ENCODE measurements around the gene CCDC102A.

Gene CCDC102A

DNA sequence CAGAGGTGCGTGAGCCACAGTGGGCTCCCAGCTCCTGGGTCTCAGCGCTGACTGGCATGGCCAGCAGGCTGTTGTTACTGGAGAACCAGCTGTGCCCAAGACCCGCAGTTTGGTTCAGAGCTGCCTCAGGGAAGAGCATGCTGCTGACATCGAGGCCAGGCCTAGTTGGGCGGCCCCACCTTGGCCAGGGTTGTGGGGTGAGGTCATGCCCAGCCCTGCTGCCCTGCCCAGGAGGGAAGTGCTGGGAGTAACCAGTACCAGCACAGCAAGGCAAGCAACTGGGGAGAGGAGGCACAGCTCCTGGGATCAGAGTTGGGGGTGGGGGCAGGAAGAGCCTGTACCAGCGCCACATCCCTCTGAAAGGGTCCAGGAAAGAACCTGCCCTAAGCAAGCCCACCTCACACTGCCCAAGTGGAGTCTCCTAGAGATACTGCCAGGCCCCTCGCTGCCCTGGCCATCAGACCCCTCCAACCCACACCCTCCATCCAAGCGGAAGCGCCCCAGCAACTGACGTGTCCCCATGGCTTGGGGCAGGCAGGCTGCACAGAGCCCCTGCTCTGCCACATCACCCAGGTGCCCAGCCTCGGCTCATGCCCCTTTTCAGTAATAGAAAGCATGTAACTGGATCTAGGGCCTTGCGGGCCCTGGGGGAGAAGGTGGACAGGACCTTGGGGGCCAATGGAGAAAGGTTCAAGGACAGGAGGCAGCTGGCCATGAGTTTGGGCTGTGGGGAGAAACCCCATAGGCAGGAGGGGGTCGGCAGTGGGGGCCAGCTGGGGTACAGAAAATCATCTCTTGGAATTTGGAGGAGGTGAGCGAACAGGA lies 51.1 kb downstream of the CCDC102A start:
- DNase-seq (ENCODE audit: low read depth, low spot score) = no peak
- H3K4me3 ChIP-seq (ENCODE audit: low read length) = peak overlapping the region; percentile 56

DNA sequence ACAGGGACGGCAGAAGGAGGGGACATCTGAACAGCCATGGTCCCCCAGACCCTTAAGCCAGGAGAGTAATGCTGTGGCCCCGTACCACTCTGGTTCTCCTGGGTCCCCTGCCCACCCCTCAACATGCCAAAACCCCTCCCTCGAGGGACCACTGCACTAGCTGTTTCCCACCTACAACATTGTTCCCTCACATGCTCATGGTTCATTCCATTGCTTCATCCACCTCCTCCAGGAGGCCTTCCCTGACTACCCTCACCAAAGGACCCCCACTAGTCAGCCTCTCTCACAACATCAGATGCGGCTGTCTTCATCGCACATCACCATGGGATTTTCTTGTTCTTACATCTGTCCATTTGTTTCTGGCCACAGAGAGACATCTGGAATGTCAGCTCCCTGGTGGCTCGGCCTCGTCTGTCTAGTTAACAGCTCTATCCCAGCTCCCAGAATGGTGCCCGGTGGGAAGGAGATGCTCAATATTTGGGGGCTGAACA lies 51.8 kb downstream of the CCDC102A start:
- no peak for DNase-seq (ENCODE audit: low read depth, low spot score)
- no peak overlapping the region for H3K4me3 ChIP-seq (ENCODE audit: low read length)

DNA sequence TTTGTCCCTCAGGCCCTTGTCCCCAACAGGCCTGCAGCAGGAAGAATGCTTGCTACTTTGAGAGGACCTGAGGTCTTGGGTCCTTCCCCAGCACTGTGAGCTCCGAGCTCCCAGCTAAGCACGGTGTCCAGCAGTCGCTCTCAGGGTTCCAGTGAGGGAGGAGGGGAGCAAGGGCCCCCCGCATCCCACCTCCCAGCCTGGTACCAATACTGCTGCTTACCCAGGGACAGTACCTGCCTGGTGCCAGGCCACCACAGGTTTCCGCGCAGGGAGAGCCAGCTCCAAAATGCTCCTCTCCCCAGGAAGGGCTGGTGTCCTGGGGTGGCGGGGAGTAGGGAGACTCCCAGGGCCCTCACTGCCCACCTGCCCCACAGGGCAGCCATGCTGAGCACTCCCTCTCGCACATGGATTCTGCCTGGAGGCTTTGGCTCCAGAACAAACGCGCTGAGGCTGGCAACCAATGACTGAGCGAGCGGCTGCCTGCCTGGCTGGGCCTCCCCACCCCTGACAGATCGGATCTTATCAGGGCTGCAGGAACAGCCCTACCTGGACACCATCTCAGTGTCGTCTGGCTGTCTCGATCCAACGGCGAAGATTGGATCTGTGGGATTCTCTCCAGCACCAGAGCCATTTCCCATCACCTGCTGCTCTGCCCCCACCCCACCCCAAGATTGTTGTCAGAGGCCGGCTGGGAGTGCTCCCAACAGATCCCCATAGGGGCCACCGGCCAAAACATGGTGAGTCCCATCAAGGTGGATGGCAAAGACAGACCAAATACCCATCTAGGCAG lies 52.5 kb downstream of the CCDC102A start:
- no peak overlapping the region for H3K4me3 ChIP-seq (ENCODE audit: low read length)
- DNase-seq (ENCODE audit: low read depth, low spot score) = no peak

DNA sequence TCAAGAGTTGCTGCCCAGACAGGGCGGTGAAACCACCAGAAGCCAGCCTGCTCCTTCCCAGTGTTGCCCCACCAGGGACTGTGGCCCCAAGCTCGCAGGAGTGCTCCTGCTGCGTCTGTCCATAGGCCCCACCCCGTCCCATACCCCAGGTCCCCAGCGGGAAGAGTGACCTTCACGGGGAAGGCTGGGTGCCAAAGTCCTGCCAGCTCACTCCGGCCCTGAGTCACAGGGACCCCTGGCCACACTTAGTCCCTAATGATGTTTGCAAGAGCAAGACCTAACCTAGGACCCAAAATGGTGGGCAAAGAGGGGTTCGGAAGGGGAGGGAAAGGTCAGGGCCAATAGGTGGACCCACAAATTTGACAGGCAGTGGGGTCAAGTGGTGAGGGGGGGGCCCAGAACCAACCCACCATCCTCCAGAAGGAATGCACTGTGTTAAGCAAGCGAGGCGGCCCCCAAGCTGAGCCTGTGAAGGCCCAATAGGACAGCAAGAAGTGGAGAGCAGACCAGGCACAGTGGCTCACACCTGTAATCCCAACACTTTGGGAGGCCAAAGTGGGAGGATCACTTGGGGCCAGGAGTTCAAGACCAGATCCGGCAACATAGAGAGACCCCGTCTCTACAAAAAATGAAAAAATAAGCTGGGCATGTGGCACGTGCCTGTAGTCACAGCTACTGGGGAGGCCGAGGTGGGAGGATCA lies 53.4 kb downstream of the CCDC102A start:
- DNase-seq (ENCODE audit: low read depth, low spot score) = no peak
- H3K4me3 ChIP-seq (ENCODE audit: low read length) = no peak overlapping the region

DNA sequence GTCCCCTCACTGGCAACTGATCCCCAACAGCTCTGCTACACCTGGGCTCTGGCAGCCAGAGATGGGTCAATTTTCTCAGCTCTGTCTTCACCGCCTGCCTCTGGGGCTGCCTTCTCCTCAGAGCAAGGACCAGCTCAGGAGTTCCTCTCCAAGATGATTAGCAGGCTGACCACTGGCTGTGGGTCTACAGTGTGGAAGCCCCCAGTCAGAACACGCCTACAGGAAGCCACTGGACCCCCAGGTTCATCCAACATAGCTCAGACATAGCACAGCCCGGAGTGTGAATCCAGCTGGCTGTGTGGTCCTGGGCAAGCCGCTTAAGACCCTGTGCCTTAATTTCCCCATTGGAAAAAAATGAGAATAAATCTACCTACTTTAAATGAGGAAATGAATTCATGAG lies 55.0 kb downstream of the CCDC102A start:
- no peak for DNase-seq (ENCODE audit: low read depth, low spot score)
- no peak overlapping the region for H3K4me3 ChIP-seq (ENCODE audit: low read length)

DNA sequence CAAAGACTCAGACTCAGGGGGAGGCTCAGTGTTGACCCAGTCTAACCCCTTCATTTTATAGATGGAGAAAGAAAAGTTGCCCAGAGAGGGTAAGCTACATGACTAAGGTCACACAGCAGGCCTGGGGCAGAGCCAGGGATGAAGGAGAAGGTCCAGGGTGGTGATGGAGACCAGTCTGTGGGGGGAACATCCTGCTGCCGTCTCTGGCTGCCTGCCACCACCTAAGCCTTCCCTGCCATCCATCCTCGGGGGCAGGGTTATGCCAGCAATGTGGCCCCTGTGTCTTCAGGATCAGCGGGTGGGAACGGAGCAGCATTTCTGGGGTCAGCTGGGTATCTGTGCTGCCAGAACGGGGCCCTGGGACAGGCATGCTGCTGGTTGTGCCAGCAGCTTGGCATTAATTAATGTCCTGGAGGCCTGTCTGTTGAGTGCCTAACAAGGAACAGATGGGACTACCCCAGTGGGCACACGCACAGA lies 55.6 kb downstream of the CCDC102A start:
- no peak overlapping the region for H3K4me3 ChIP-seq (ENCODE audit: low read length)

DNA sequence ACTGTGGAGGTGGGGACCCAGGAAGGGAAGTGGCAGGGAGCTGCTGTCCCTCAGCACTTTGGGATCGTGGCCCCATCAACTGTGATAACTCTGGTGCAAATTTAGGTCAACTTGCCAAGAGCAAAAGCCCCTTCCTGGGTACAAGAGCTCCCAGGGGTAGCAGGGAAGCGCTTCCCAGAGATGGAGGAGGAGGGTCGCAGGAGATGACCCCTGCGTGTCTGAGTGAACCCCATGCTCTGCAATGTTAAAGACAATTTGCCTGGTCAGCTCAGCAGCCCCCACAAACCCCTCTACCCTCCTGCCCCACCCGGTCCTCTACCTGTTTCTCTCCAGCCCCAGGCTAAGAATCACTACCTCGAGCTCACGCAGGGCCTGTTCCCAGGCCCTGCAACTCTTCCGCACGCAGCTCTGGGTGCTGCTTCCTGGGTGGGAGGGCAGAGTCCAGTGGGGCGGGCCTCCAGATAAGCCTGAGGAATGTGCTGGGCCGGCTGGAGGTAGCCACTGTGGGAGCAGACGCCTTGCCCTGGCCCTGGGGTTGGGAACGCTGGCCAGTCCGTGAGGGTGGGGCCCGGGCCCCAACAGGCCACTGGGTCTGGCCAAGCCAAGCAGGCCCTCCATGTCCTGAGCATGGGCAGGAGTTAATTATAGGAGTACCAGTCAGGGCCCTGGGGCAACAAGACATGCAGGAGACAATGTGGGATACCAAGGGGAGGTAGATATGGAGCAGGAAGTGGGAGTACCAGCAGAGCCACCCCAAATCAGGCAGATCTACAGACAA lies 56.2 kb downstream of the CCDC102A start:
- DNase-seq (ENCODE audit: low read depth, low spot score) = no peak
- H3K4me3 ChIP-seq (ENCODE audit: low read length) = no peak overlapping the region

More for the DNA sequence above, 55.6 kb downstream of the CCDC102A start:
- DNase-seq (ENCODE audit: low read depth, low spot score) = no peak

DNA sequence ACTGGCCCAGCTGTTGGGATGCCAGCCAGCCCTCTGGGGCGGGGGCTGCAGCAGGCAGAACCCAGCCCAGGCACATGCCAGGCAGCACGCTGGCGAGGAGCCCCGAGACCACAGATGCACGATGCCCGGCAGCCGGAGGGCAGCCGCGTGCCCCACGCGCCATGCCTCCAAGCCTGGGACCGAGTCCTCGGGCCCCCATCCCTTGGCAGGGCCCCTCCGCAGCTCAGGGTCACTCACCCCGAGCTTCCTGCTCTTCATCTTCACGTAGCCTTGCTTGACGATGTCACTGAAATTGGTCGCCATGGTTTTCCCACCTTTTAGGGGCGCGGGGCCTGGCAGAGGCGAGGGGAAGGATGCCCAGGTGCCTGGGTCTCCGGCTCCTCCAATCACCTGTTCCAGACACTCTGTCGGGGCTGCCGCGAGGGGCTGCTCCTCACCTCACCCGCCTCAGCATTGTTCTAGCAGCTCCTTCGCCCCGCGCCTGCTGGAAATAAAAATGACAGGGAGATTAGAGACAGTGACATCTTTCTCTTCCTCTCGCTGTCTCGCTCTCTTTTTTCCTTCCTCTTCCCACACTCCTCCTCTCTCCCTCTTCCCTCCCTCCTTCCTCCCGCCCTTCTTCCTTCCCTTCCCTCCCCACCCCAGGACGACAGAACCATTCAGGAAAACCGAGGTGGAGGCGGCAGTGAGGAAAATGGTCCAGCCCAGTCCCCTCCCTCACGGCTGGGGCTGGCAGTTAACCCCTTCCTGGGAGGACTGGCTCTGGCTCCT lies 57.0 kb downstream of the CCDC102A start:
- no peak overlapping the region for H3K4me3 ChIP-seq (ENCODE audit: low read length)
- DNase-seq (ENCODE audit: low read depth, low spot score) = no peak

DNA sequence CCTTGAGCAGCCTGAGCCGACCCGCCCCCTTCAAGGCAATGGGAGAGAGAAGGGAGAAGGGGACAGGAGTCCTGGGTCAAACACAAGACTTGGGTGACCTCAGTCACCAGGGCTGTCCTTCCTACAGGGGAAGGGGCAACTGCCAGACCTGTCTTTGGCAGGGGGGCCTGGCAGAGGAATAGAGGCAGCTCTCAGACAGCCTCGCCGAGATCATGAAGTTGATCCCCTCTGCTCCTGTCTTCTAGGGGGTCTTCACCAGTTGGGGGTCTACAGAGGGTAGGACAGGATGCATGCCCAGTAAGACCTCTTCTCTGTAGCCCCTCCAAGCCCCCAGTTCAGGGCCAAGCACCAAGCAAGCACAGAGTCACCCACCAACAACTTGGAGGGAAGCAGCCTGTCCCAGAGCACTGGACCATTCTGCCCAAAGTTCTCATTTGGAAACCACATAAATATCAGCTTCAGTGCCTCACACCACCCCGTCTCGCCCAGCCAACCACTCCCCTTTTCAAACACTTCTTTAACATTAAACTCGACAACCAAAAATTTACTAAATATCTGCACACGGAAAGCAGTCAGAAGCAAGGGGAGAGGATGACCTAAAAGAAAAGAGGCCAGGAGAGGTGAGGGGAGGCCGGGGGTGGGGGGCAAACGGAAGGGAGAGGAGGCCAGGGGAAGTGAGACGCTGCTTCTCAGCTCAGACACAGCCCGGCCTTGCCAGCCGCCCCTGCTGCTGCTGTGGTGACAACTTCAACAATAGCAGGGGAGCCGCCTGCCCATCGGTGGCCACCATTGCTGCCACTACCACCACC lies 57.8 kb downstream of the CCDC102A start:
- no peak overlapping the region for H3K4me3 ChIP-seq (ENCODE audit: low read length)
- no peak for DNase-seq (ENCODE audit: low read depth, low spot score)

DNA sequence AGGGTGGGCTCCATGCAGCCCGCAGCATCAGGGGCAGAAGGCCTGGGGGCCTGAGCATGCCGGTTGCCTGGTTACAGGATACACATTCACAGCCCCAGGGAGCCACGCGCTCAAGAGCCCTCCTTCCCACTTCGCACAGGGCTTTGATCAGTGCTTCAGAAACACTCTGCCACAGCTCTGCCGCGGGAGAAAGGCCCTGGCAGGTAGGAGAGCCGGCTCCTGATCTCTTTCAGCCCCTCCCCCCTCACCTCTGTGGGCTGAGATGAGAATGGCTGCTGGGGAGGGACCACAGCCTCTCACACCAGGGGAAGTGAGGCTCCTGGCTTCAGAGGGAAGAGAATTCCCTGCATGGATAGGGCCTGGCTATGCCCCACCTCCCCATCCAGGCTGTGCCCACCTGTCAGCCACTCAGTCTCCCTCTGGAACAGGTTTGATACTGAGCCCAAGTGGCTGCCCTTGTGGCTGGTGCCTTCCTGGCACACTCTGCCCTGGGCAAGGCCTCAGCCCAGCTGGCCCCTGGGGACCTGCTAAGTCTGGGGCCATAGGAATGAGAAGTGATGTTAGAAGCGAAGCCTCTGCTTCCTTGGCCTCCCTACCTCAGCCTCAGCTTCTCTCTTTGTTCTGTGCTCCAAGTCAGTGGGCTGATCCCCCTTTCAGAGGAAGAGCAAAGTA lies 58.7 kb downstream of the CCDC102A start:
- no peak overlapping the region for H3K4me3 ChIP-seq (ENCODE audit: low read length)
- DNase-seq (ENCODE audit: low read depth, low spot score) = no peak

DNA sequence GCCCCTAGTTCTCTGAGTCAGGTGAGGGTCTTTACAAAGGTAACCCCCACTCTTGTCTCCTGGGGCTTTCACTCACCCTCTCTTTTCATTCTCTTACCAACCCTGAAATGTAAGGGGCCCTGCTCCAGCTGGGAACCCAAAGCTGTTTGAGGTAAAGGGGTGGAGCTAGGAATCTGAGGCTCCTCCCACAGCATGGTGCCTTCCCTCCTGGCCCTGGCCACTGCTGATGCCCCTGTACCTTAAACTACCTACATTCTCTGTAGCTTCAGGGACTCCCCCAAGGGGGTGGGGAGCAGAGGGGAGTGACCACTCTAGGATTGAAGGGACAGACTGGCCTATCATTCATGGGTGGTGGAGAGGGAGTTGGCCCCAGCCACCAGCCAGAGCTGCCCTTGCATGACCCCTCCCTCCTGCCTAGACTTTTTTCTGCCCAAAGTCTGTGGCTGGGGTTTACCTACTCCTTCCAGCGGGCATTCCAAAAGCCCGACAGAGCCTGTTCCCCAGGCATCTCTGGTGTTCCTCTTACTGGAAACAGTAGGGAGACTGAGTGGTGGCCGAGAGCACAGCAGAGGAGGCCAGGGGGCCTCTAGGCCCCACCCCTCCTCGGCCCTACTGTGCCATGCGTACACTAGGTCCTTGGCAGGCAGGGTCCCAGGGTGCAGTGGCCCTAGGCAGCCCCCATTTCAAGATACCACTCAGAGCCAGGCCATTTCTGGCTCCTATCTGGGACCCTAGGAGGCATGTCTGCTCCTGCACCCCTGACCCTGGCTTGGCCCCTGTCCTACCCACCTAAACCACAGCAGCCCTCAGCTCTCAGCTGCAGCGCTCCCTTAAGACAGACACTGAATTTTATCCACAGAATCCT lies 59.6 kb downstream of the CCDC102A start:
- no peak overlapping the region for H3K4me3 ChIP-seq (ENCODE audit: low read length)
- no peak for DNase-seq (ENCODE audit: low read depth, low spot score)

DNA sequence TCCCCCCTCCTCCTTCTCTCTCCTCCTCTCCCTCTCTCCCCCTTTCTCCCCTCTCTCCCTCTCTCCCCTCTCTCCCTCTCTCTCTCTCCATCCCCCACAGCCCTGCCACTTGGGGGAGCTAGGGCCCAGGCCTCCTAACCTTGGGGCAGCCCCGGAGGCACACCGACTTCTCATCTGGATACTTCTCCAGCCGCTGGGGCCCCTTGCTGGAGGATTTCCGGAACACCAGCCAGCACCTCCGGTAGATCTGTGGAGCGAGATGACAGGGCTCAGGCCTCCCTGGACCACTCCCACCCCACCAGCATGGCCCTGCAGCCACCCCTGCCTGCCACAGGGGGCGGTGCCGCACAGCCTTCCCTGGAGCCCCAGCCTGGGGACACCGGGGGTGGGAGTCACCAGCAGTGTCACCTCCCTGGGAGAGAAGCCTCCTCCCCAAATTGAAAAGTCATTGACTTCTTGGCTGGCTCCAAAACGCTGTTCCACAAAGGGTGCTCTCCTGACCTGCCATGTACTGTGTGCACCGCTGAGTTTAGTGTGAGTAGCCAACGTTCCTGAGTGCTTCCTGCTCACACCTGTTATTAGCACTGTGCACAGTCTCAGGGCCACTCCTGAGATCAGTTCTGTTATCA lies 60.5 kb downstream of the CCDC102A start:
- H3K4me3 ChIP-seq (ENCODE audit: low read length) = no peak overlapping the region; the same call in 1 of the 2 replicates
- peak; percentile 59 for DNase-seq (ENCODE audit: low read depth, low spot score)

DNA sequence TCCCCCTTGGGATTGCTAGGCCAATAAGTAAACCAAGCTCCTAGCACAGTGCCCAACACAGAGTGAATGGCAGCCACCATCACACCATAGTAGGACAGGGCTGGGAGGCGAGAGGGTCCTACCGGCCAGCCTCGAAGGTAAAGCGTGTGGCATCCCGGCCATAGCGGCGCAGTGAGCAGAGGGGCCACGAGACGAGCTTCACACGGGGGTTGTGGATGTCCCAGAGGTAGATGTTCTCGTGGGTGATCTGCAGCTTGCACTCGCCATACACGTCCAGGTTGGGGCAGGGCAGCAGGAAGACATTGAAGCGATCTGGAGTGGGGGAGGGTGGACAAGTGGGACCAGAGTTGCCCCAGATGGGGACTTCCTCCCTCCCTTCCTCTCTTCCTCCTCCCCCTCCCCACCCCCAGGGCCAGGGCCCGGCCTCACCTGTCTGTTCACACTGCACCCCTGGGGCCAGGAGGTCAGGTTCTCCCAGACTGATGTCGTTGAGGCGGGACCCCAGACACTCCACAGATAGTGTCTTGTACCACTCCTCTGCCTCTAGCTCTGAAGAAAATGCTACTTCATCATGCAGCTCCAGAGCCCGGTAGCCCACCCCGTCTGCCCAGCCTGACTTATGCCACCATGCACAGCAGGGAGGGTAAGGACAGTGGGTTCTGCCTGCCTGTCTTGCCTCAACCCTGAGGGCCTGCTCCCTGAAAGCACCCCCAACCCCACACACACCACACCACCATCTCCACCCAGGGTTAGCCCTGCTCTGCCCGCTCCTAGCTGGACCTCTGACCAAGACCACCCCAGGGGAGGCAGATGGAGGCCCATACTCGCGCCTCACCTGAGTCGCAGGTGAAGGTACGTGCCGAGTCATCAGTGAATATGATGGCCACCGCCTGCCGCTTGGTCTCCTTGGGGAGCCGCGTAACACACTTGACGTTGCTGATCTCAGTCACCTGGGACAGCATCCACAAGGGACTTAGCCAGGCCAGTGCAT lies 61.4 kb downstream of the CCDC102A start:
- H3K4me3 ChIP-seq (ENCODE audit: low read length) = no peak overlapping the region
- DNase-seq (ENCODE audit: low read depth, low spot score) = no peak

DNA sequence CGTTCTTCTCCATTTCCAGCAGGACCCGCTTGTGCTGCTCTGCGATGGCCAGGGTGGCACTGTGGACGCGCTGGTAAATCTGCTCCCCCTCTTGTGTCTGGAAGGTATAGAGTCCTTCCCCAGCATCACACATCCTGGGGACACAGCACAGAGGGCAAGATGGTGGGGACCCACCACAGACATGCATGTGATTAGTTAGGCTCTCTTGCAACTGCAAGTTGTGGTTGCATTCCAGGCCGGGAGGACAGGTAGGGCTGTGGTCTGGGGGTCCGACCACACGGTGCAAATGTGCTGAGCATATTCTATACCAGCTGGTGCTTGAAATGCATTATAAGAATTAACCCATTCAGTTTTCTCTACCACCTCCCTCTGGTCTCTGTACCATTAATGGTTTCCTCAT lies 62.5 kb downstream of the CCDC102A start:
- no peak overlapping the region for H3K4me3 ChIP-seq (ENCODE audit: low read length)

More for the DNA sequence above, 62.5 kb downstream of the CCDC102A start:
- DNase-seq (ENCODE audit: low read depth, low spot score) = no peak

All from Jurkat, Clone E6-1 (cell line).